SIG-M5 treated with dmso at 0.1 percent for 504 hours (cell line): ENCODE results near the gene SDK2.
A peak's percentile ranks its signal among the peaks of the same experiment; 100 is the strongest.
"Not testable (repeated sequence)": the region's sequence is repeated elsewhere in the genome, so short reads cannot be mapped to it uniquely, and the experiment has no call there.

Experiments used
- DNase-seq: peaks from one replicate; lab custom pipeline; 2025; ENCODE audit not compliant: unreplicated experiment; lab: John Stamatoyannopoulos, UW

Gene SDK2

GRCh38 chr17:73489991-73490390 is 154.3 kb downstream of the SDK2 start:
- no peak for DNase-seq

- DNase-seq, result no peak
Observed at GRCh38 chr17:73489333-73489732, 154.9 kb downstream of the SDK2 start.

GRCh38 chr17:73485130-73485529 is 159.1 kb downstream of the SDK2 start:
- no peak for DNase-seq

- DNase-seq, result no peak
Observed at GRCh38 chr17:73482894-73483293, 161.4 kb downstream of the SDK2 start.

GRCh38 chr17:73482251-73482716 is 162.0 kb downstream of the SDK2 start:
- peak; percentile 6 for DNase-seq

GRCh38 chr17:73481676-73482075 is 162.6 kb downstream of the SDK2 start:
- DNase-seq, result no peak

GRCh38 chr17:73480740-73481139 is 163.5 kb downstream of the SDK2 start:
- no peak for DNase-seq

GRCh38 chr17:73478768-73479424 is 165.3 kb downstream of the SDK2 start:
- no peak for DNase-seq

- no peak for DNase-seq
Observed at GRCh38 chr17:73478334-73478733, 165.9 kb downstream of the SDK2 start.

GRCh38 chr17:73476890-73477350 is 167.3 kb downstream of the SDK2 start:
- DNase-seq, result no peak

GRCh38 chr17:73474370-73474988 is 169.8 kb downstream of the SDK2 start:
- DNase-seq, result peak; percentile 4

- not testable (repeated sequence) for DNase-seq
Observed at GRCh38 chr17:73472715-73473114, 171.5 kb downstream of the SDK2 start.

GRCh38 chr17:73471924-73472323 is 172.3 kb downstream of the SDK2 start:
- DNase-seq, result no peak

GRCh38 chr17:73470316-73470826 is 173.9 kb downstream of the SDK2 start:
- no peak for DNase-seq

- DNase-seq, result no peak
Observed at GRCh38 chr17:73469311-73469710, 174.9 kb downstream of the SDK2 start.

GRCh38 chr17:73468221-73468620 is 176.0 kb downstream of the SDK2 start:
- DNase-seq, result no peak

- DNase-seq, result no peak
Observed at GRCh38 chr17:73467651-73468050, 176.6 kb downstream of the SDK2 start.

- no peak for DNase-seq
Observed at GRCh38 chr17:73466704-73467433, 177.4 kb downstream of the SDK2 start.

GRCh38 chr17:73465953-73466230 is 178.4 kb downstream of the SDK2 start:
- no peak for DNase-seq

GRCh38 chr17:73465130-73465952 is 178.9 kb downstream of the SDK2 start:
- DNase-seq, result no peak

GRCh38 chr17:73464447-73464846 is 179.8 kb downstream of the SDK2 start:
- no peak for DNase-seq
